ENCODE measurements around the gene PTPRU.

DNA sequence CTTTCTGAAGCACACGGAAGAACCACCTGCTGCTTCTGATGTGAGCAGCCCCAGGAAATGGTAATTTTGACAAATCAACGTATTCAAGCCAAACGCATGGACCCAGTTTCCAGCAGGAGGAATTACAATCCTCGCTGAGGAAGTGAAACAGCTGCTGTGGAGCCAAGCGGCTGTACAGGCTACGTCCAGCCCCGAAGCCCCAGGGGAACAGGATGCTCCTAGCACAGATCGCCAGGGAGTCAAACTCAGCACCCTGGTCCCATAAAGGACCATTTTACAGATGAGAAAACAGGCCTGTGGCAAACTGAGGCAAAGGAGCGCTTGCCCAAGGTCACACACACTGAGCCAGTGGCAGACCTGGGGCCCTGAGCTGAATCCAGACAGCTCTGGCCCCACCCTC is 108.0 kb downstream of the PTPRU start:
- TF ChIP-seq SP2 (IDR thresholded peaks at IDR 0.05; ENCODE audit: low read length), result no peak
- TF ChIP-seq JUND (IDR thresholded peaks at IDR 0.05; ENCODE audit: low read length), result no peak
- TF ChIP-seq, protein P1, sequence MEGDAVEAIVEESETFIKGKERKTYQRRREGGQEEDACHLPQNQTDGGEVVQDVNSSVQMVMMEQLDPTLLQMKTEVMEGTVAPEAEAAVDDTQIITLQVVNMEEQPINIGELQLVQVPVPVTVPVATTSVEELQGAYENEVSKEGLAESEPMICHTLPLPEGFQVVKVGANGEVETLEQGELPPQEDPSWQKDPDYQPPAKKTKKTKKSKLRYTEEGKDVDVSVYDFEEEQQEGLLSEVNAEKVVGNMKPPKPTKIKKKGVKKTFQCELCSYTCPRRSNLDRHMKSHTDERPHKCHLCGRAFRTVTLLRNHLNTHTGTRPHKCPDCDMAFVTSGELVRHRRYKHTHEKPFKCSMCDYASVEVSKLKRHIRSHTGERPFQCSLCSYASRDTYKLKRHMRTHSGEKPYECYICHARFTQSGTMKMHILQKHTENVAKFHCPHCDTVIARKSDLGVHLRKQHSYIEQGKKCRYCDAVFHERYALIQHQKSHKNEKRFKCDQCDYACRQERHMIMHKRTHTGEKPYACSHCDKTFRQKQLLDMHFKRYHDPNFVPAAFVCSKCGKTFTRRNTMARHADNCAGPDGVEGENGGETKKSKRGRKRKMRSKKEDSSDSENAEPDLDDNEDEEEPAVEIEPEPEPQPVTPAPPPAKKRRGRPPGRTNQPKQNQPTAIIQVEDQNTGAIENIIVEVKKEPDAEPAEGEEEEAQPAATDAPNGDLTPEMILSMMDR (IDR thresholded peaks at IDR 0.05; ENCODE audit: control extremely low read depth in 1 of 3, insufficient read depth in 1 of 3, low read depth in 1 of 3, low read length in 3 of 3), result no peak
- TF ChIP-seq SP1 (IDR thresholded peaks at IDR 0.05; ENCODE audit: low read depth, low read length), result no peak
- TF ChIP-seq, protein P2, sequence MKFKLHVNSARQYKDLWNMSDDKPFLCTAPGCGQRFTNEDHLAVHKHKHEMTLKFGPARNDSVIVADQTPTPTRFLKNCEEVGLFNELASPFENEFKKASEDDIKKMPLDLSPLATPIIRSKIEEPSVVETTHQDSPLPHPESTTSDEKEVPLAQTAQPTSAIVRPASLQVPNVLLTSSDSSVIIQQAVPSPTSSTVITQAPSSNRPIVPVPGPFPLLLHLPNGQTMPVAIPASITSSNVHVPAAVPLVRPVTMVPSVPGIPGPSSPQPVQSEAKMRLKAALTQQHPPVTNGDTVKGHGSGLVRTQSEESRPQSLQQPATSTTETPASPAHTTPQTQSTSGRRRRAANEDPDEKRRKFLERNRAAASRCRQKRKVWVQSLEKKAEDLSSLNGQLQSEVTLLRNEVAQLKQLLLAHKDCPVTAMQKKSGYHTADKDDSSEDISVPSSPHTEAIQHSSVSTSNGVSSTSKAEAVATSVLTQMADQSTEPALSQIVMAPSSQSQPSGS (IDR thresholded peaks at IDR 0.05; ENCODE audit: low read length), result no peak
- TF ChIP-seq POLR2AphosphoS5 (IDR thresholded peaks at IDR 0.05; ENCODE audit: low read depth, low read length), result no peak
- TF ChIP-seq POLR2A (IDR thresholded peaks at IDR 0.05; ENCODE audit: control extremely low read depth in 1 of 2, low read depth in 2 of 2, low read length in 2 of 2), result no peak
- TF ChIP-seq JUN (IDR thresholded peaks at IDR 0.05; ENCODE audit: low read depth, low read length), result no peak

Data from H1 (cell line).